IMR-90 (cell line): ENCODE measurements around the gene PSMA3. TPM values are rescaled to one million over a fixed set of nuclear protein-coding genes. Genes with fewer than 3 reads are reported as not detected.

Experiments used
- ATAC-seq: fragments of 200-7000 bp; cut with Tn5 transposase; 2 replicates; pipeline ENCODE4 v1.9.1; 2020; ENCODE audit warnings: low read depth, mild to moderate bottlenecking, moderate library complexity
- BruUV-seq: library from RNA; stranded (reverse); fragments of 400-500 nt; replicated peaks from 2 replicates; lab custom pipeline; 2021; lab: Mats Ljungman, UMichigan
- CTCF ChIA-PET: fragments of 300-600 bp; formaldehyde crosslinking; extraction: SDS; loops from one replicate; lab custom pipeline; 2021; ENCODE audit warnings: antibody characterized with exemption; lab: Yijun Ruan, JAX
- POLR2A ChIA-PET: fragments of 300-600 bp; sonication (Branson Sonifier 250); formaldehyde crosslinking; loops from one replicate; lab custom pipeline; 2022; ENCODE audit warnings: antibody characterized with exemption; ENCODE audit not compliant: unreplicated experiment; lab: Charles Lee
- DNase-seq: peaks from one replicate; pipeline ENCODE4 v3.0.0; 2013
- H2AFZ ChIP-seq: replicated peaks from 2 replicates; pipeline ENCODE3; 2013; ENCODE audit warnings: low read length, mild to moderate bottlenecking; ENCODE audit not compliant: poor library complexity
- H2AK5ac ChIP-seq: 2 replicates; pipeline ENCODE4 v1.6.1; 2013; ENCODE audit warnings: low read depth, low read length, inconsistent platforms
- H2AK9ac ChIP-seq: replicated peaks from 2 replicates; pipeline ENCODE3; 2013; ENCODE audit warnings: mild to moderate bottlenecking, low read depth, low read length, moderate library complexity; ENCODE audit not compliant: poor library complexity
- H2BK120ac ChIP-seq: 2 replicates; pipeline ENCODE4 v1.6.1; 2013; ENCODE audit warnings: low read depth, low read length, inconsistent platforms
- H2BK15ac ChIP-seq: 3 replicates; pipeline ENCODE4 v1.6.1; 2013; ENCODE audit warnings: low read depth, low read length, inconsistent platforms
- H2BK20ac ChIP-seq: 2 replicates; pipeline ENCODE4 v1.6.1; 2013; ENCODE audit warnings: low read depth, mild to moderate bottlenecking, inconsistent platforms, low read length, moderate library complexity
- H2BK5ac ChIP-seq: 2 replicates; pipeline ENCODE4 v1.6.1; 2013; ENCODE audit warnings: mild to moderate bottlenecking, low read depth, low read length, inconsistent platforms; ENCODE audit not compliant: poor library complexity, severe bottlenecking
- H3K14ac ChIP-seq: replicated peaks from 2 replicates; pipeline ENCODE4 v1.6.1; 2013; ENCODE audit warnings: low read depth, low read length, inconsistent platforms
- H3K18ac ChIP-seq: 2 replicates; pipeline ENCODE4 v1.6.1; 2013; ENCODE audit warnings: low read depth, low read length, control low read depth
- H3K23ac ChIP-seq: 2 replicates; pipeline ENCODE4 v1.6.1; 2013; ENCODE audit warnings: low read depth, low read length, inconsistent platforms
- H3K27ac ChIP-seq: 2 replicates; pipeline ENCODE4 v1.5.1; 2013; ENCODE audit warnings: mild to moderate bottlenecking, control low read depth, low read length; ENCODE audit not compliant: insufficient read depth
- H3K27me3 ChIP-seq: 2 replicates; pipeline ENCODE4 v1.6.1; 2013; ENCODE audit warnings: low read length; ENCODE audit not compliant: control insufficient read depth, insufficient read depth
- H3K36me3 ChIP-seq: 2 replicates; pipeline ENCODE4 v1.6.1; 2013; ENCODE audit warnings: low read length, mixed read lengths; ENCODE audit not compliant: control insufficient read depth, insufficient read depth
- H3K4ac ChIP-seq: 2 replicates; pipeline ENCODE4 v1.6.1; 2013; ENCODE audit warnings: low read depth, low read length, inconsistent platforms
- H3K4me1 ChIP-seq: 2 replicates; pipeline ENCODE4 v1.6.1; 2013; ENCODE audit warnings: low read length, mixed read lengths; ENCODE audit not compliant: control insufficient read depth, insufficient read depth
- H3K4me2 ChIP-seq: 2 replicates; pipeline ENCODE4 v1.6.1; 2013; ENCODE audit warnings: low read depth, mild to moderate bottlenecking, control low read depth, low read length, moderate library complexity
- H3K4me3 ChIP-seq: 2 replicates; pipeline ENCODE4 v1.5.1; 2013; ENCODE audit warnings: low read depth, mild to moderate bottlenecking, control low read depth, low read length, moderate library complexity; ENCODE audit not compliant: insufficient read depth
- H3K56ac ChIP-seq: 2 replicates; pipeline ENCODE4 v1.6.1; 2013; ENCODE audit warnings: low read length, inconsistent platforms; ENCODE audit not compliant: insufficient read depth; ENCODE audit errors: extremely low read depth
- H3K79me1 ChIP-seq, 2 experiments: 2 replicates each; pipeline ENCODE4 v1.6.1; 2013; ENCODE audit warnings: low read length in 2 of 2, inconsistent platforms in 1 of 2, low read depth in 1 of 2
- H3K9ac ChIP-seq: 2 replicates; pipeline ENCODE4 v1.6.1; 2013; ENCODE audit warnings: low read depth, low read length, control low read depth
- H3K9me1 ChIP-seq: 2 replicates; pipeline ENCODE4 v1.6.1; 2013; ENCODE audit warnings: low read length, inconsistent platforms; ENCODE audit not compliant: insufficient read depth
- H3K9me3 ChIP-seq: 2 replicates; pipeline ENCODE4 v1.6.1; 2013; ENCODE audit warnings: low read length; ENCODE audit not compliant: control insufficient read depth, insufficient read depth
- H4K20me1 ChIP-seq: 2 replicates; pipeline ENCODE4 v1.6.1; 2013; ENCODE audit warnings: low read length, inconsistent platforms; ENCODE audit not compliant: insufficient read depth
- H4K5ac ChIP-seq: 2 replicates; pipeline ENCODE4 v1.6.1; 2013; ENCODE audit warnings: mild to moderate bottlenecking, low read depth, low read length, control low read depth
- H4K8ac ChIP-seq, 2 experiments: 2 replicates each; pipeline ENCODE4 v1.6.1; 2013; ENCODE audit warnings: low read depth in 2 of 2, low read length in 2 of 2, control low read depth in 1 of 2, inconsistent platforms in 1 of 2
- H4K91ac ChIP-seq: 2 replicates; pipeline ENCODE4 v1.6.1; 2013; ENCODE audit warnings: low read depth, low read length, inconsistent platforms; ENCODE audit not compliant: insufficient read depth
- BHLHE40 ChIP-seq: fragments of 150-350 bp; IDR thresholded peaks from 2 replicates; pipeline ENCODE4 v1.6.1; 2016; ENCODE audit warnings: mild to moderate bottlenecking, low read depth, low read length
- CHD1 ChIP-seq: IDR thresholded peaks from 2 replicates; pipeline ENCODE4 v1.6.1; 2012; ENCODE audit warnings: low read depth, low read length, improper control_type of control experiment
- CTCF ChIP-seq: conservative IDR thresholded peaks from 2 replicates; pipeline ENCODE4 v1.5.1; 2012; ENCODE audit warnings: mild to moderate bottlenecking, low read depth, low read length, improper control_type of control experiment
- FOS ChIP-seq: fragments of 150-350 bp; IDR thresholded peaks from 2 replicates; pipeline ENCODE4 v1.6.1; 2016; ENCODE audit warnings: low read depth, low read length
- MAFK ChIP-seq: IDR thresholded peaks from 2 replicates; pipeline ENCODE4 v1.6.1; 2012; ENCODE audit warnings: low read depth, low read length, improper control_type of control experiment
- MXI1 ChIP-seq: IDR thresholded peaks from 2 replicates; pipeline ENCODE4 v1.6.1; 2012; ENCODE audit warnings: low read depth, mild to moderate bottlenecking, low read length, moderate library complexity, borderline replicate concordance
- POLR2A ChIP-seq: IDR thresholded peaks from 2 replicates; pipeline ENCODE4 v1.6.1; 2012; ENCODE audit warnings: mild to moderate bottlenecking, low read depth, low read length
- RAD21 ChIP-seq: IDR thresholded peaks from 2 replicates; pipeline ENCODE4 v1.6.1; 2012; ENCODE audit warnings: low read length, improper control_type of control experiment
- RFX5 ChIP-seq: IDR thresholded peaks from 2 replicates; pipeline ENCODE4 v1.8.0; 2012; ENCODE audit warnings: low read depth, mild to moderate bottlenecking, low read length, moderate library complexity
- dilution Hi-C: fragments of 300-500 bp; cut with HindIII; formaldehyde crosslinking; loops from one replicate; pipeline ENCODE4 v1.14.3; 2018; ENCODE audit warnings: low sequenced_read_pairs; ENCODE audit not compliant: unreplicated experiment
- in situ Hi-C: fragments of 300-500 bp; cut with MboI; formaldehyde crosslinking; loops from 3 replicates; pipeline ENCODE4 v1.14.3; 2019; ENCODE audit warnings: low sequenced_read_pairs, inconsistent platforms, mixed read lengths
- intact Hi-C: fragments of 100-400 bp; cut with micrococcal nuclease; formaldehyde crosslinking; loops from 2 replicates; pipeline ENCODE4 v1.10.0; 2022
- polyA plus RNA-seq, 3 experiments: library from polyadenylated mRNA; depleted of rRNA; stranded (reverse); fragments of >200 nt; gene quantifications; 2 replicates each; pipeline ENCODE4 v1.2.3, GENCODE V29; 2012; ENCODE audit warnings: low replicate concordance in 1 of 3
- total RNA-seq: library from RNA; depleted of rRNA; stranded (reverse); fragments of >200 nt; gene quantifications from 2 replicates; pipeline ENCODE4 v1.2.3, GENCODE V29; 2012

Gene PSMA3
- total and polyA plus RNA-seq, 2 of the 4 experiments (the other 2 are of a cell fraction) = 74.9 to 231 TPM

GRCh38 chr14:58265401-58265800, 20.8 kb downstream of the PSMA3 start:
- H2BK120ac ChIP-seq = no peak overlapping the region
- H2AFZ ChIP-seq = no peak overlapping the region
- H3K4me3 ChIP-seq = no peak overlapping the region
- in situ Hi-C loops = no loop called here
- H3K9me3 ChIP-seq = no peaks in the 10 kb centered on the region
- H4K91ac ChIP-seq = no peak overlapping the region
- H3K27me3 ChIP-seq = no peaks in the 10 kb centered on the region
- H3K79me1 ChIP-seq = peaks cover 3 to 41% of the 10 kb centered on the region in 2 experiments; a peak in 2 of 4 replicates
- CTCF ChIA-PET = no interaction called here
- no peak overlapping the region for H2BK5ac ChIP-seq
- no peak overlapping the region for H3K4ac ChIP-seq
- H2AK5ac ChIP-seq = no peak overlapping the region
- H3K23ac ChIP-seq = no peak overlapping the region
- TF ChIP-seq MXI1 (no peak), POLR2A (no peak), CTCF (no peak), RFX5 (no peak), CHD1 (no peak), MAFK (no peak), RAD21 (no peak), BHLHE40 (no peak), FOS (no peak)
- no peak overlapping the region for H2AK9ac ChIP-seq
- H2BK20ac ChIP-seq = no peak overlapping the region
- H3K14ac ChIP-seq = no peak overlapping the region
- dilution Hi-C loops = no loop called here
- intact Hi-C loops = no loop called here
- peaks cover 54% of the 10 kb centered on the region for H3K36me3 ChIP-seq
- no peak for ATAC-seq
- POLR2A ChIA-PET = no interaction called here
- H3K9me1 ChIP-seq = no peaks in the 10 kb centered on the region
- H4K5ac ChIP-seq = no peak overlapping the region
- BruUV-seq = no TSS peak
- H2BK15ac ChIP-seq = no peak overlapping the region
- no peak for DNase-seq
- no peak overlapping the region for H3K18ac ChIP-seq
- no peak overlapping the region for H3K27ac ChIP-seq
- H3K4me2 ChIP-seq = no peak overlapping the region
- H3K56ac ChIP-seq = no peak overlapping the region
- no peaks in the 10 kb centered on the region for H3K4me1 ChIP-seq
- no peak overlapping the region for H3K9ac ChIP-seq
- H4K20me1 ChIP-seq = peaks cover 9% of the 10 kb centered on the region; the same call in 1 of the 2 replicates
- H4K8ac ChIP-seq = no peak overlapping the region
